ENCODE results near the gene OR2M7. TPM values are rescaled to one million over a fixed set of nuclear protein-coding genes. Genes with fewer than 3 reads are reported as not detected.
"Not testable (repeated sequence)": the region's sequence is repeated elsewhere in the genome, so short reads cannot be mapped to it uniquely, and the experiment has no call there.

The OR2M7 gene
- polyA plus RNA-seq, 1 donor (not counting 4 experiments of a cell fraction or from before 2014, with no cell fraction given): not detected

DNA sequence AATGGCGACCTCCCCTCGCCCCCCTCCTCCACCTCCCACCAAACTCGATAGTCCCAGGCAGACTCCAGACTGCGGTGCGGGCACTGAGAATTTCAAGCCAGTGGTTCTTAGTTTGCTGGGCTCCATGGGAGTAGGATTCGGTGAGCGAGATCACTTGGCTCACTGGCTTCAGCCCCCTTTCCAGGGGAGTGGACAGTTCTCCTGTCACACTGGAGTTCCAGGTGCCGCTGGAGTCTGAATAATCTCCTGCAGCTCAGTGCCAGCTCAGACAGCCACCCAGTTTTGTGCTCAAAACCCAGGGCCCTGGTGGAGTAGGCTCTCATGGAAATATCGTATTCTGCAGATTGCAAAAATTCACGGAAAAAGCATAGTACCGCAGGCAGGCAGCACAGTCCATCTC lies 7.6 kb downstream of the OR2M7 start:
- dilution Hi-C loops (cut with MboI; ENCODE audit: extremely low pct_ligation_motif_present, low sequenced_read_pairs): no loop called here
- TF ChIP-seq EZH2 (IDR thresholded peaks at IDR 0.05; ENCODE audit: low read length): no peak
- TF ChIP-seq CTCF (optimal IDR thresholded peaks at IDR 0.05 in 1 of 3, IDR thresholded peaks at IDR 0.05 in 1 of 3, conservative IDR thresholded peaks at IDR 0.05 in 1 of 3; ENCODE audit: extremely low read depth in 1 of 3, insufficient read depth in 2 of 3, low read length in 3 of 3): no peak
- no peak overlapping the region for H3K4me2 ChIP-seq (ENCODE audit: control insufficient read depth, extremely low read depth, insufficient read depth, low read depth, low read length)
- H3K4me3 ChIP-seq (ENCODE audit: control insufficient read depth in 2 of 3, extremely low read depth in 1 of 3, insufficient read depth in 2 of 3, low read depth in 1 of 3, low read length in 3 of 3): no peak overlapping the region
- H3K79me2 ChIP-seq (ENCODE audit: control insufficient read depth, insufficient read depth, low read length): no peaks in the 10 kb centered on the region
- H3K9me3 ChIP-seq (ENCODE audit: control insufficient read depth, low read depth, low read length): peaks cover 2% of the 10 kb centered on the region
- no peak overlapping the region for H3K9ac ChIP-seq (ENCODE audit: control insufficient read depth, extremely low read depth, insufficient read depth, low read length)
- H3K27me3 ChIP-seq (ENCODE audit: control insufficient read depth, extremely low read depth, insufficient read depth, low read length): no peaks in the 10 kb centered on the region
- no peaks in the 10 kb centered on the region for H4K20me1 ChIP-seq (ENCODE audit: control insufficient read depth, extremely low read depth, insufficient read depth, low read length)
- FAIRE-seq (no peak), DNase-seq (ENCODE audit: low read depth, low spot score) (no peak)
- H3K27ac ChIP-seq (ENCODE audit: control insufficient read depth, insufficient read depth, low read length): no peak overlapping the region
- no peaks in the 10 kb centered on the region for H3K36me3 ChIP-seq (ENCODE audit: control insufficient read depth in 2 of 2, extremely low read depth in 1 of 2, insufficient read depth in 2 of 2, low read length in 2 of 2)
- H3K9me1 ChIP-seq (ENCODE audit: control insufficient read depth, extremely low read depth, insufficient read depth, low read length): no peaks in the 10 kb centered on the region
- no peak overlapping the region for H2AFZ ChIP-seq (ENCODE audit: control insufficient read depth, low read length)
- H3K4me1 ChIP-seq (ENCODE audit: control insufficient read depth, extremely low read depth, insufficient read depth, low read length): no peaks in the 10 kb centered on the region

GRCh38 chr1:248306740-248307139 lies 17.6 kb downstream of the OR2M7 start:
- dilution Hi-C loops (cut with MboI; ENCODE audit: extremely low pct_ligation_motif_present, low sequenced_read_pairs); H3K4me3 ChIP-seq (ENCODE audit: control insufficient read depth in 2 of 3, extremely low read depth in 1 of 3, insufficient read depth in 2 of 3, low read depth in 1 of 3, low read length in 3 of 3); DNase-seq (ENCODE audit: low read depth, low spot score); FAIRE-seq; H3K9me1 ChIP-seq (ENCODE audit: control insufficient read depth, extremely low read depth, insufficient read depth, low read length); H3K4me2 ChIP-seq (ENCODE audit: control insufficient read depth, extremely low read depth, insufficient read depth, low read depth, low read length); H4K20me1 ChIP-seq (ENCODE audit: control insufficient read depth, extremely low read depth, insufficient read depth, low read length); H3K27me3 ChIP-seq (ENCODE audit: control insufficient read depth, extremely low read depth, insufficient read depth, low read length); H3K36me3 ChIP-seq (ENCODE audit: control insufficient read depth in 2 of 2, extremely low read depth in 1 of 2, insufficient read depth in 2 of 2, low read length in 2 of 2); H3K79me2 ChIP-seq (ENCODE audit: control insufficient read depth, insufficient read depth, low read length); H2AFZ ChIP-seq (ENCODE audit: control insufficient read depth, low read length); H3K9me3 ChIP-seq (ENCODE audit: control insufficient read depth, low read depth, low read length); H3K4me1 ChIP-seq (ENCODE audit: control insufficient read depth, extremely low read depth, insufficient read depth, low read length); H3K27ac ChIP-seq (ENCODE audit: control insufficient read depth, insufficient read depth, low read length); H3K9ac ChIP-seq (ENCODE audit: control insufficient read depth, extremely low read depth, insufficient read depth, low read length): not testable (repeated sequence)

- no peaks in the 10 kb centered on the region for H3K4me1 ChIP-seq (ENCODE audit: control insufficient read depth, extremely low read depth, insufficient read depth, low read length)
- H3K79me2 ChIP-seq (ENCODE audit: control insufficient read depth, insufficient read depth, low read length): no peaks in the 10 kb centered on the region
- H3K9ac ChIP-seq (ENCODE audit: control insufficient read depth, extremely low read depth, insufficient read depth, low read length): no peak overlapping the region
- H3K4me2 ChIP-seq (ENCODE audit: control insufficient read depth, extremely low read depth, insufficient read depth, low read depth, low read length): no peak overlapping the region
- no peak overlapping the region for H3K4me3 ChIP-seq (ENCODE audit: control insufficient read depth in 2 of 3, extremely low read depth in 1 of 3, insufficient read depth in 2 of 3, low read depth in 1 of 3, low read length in 3 of 3)
- H3K9me1 ChIP-seq (ENCODE audit: control insufficient read depth, extremely low read depth, insufficient read depth, low read length): no peaks in the 10 kb centered on the region
- no peak overlapping the region for H2AFZ ChIP-seq (ENCODE audit: control insufficient read depth, low read length)
- H4K20me1 ChIP-seq (ENCODE audit: control insufficient read depth, extremely low read depth, insufficient read depth, low read length): no peaks in the 10 kb centered on the region
- no peaks in the 10 kb centered on the region for H3K27me3 ChIP-seq (ENCODE audit: control insufficient read depth, extremely low read depth, insufficient read depth, low read length)
- dilution Hi-C loops (cut with MboI; ENCODE audit: extremely low pct_ligation_motif_present, low sequenced_read_pairs): no loop called here
- H3K9me3 ChIP-seq (ENCODE audit: control insufficient read depth, low read depth, low read length): no peaks in the 10 kb centered on the region
- TF ChIP-seq EZH2 (IDR thresholded peaks at IDR 0.05; ENCODE audit: low read length): no peak
- no peak for TF ChIP-seq CTCF (optimal IDR thresholded peaks at IDR 0.05 in 1 of 3, IDR thresholded peaks at IDR 0.05 in 1 of 3, conservative IDR thresholded peaks at IDR 0.05 in 1 of 3; ENCODE audit: extremely low read depth in 1 of 3, insufficient read depth in 2 of 3, low read length in 3 of 3)
- DNase-seq (ENCODE audit: low read depth, low spot score) (no peak), FAIRE-seq (no peak)
- H3K27ac ChIP-seq (ENCODE audit: control insufficient read depth, insufficient read depth, low read length): no peak overlapping the region
- H3K36me3 ChIP-seq (ENCODE audit: control insufficient read depth in 2 of 2, extremely low read depth in 1 of 2, insufficient read depth in 2 of 2, low read length in 2 of 2): no peaks in the 10 kb centered on the region
Observed at GRCh38 chr1:248306103-248306502, 18.3 kb downstream of the OR2M7 start.

GRCh38 chr1:248305672-248306071 lies 18.7 kb downstream of the OR2M7 start:
- H3K36me3 ChIP-seq (ENCODE audit: control insufficient read depth in 2 of 2, extremely low read depth in 1 of 2, insufficient read depth in 2 of 2, low read length in 2 of 2); DNase-seq (ENCODE audit: low read depth, low spot score); H3K9ac ChIP-seq (ENCODE audit: control insufficient read depth, extremely low read depth, insufficient read depth, low read length); FAIRE-seq; H3K27me3 ChIP-seq (ENCODE audit: control insufficient read depth, extremely low read depth, insufficient read depth, low read length); H3K9me1 ChIP-seq (ENCODE audit: control insufficient read depth, extremely low read depth, insufficient read depth, low read length); dilution Hi-C loops (cut with MboI; ENCODE audit: extremely low pct_ligation_motif_present, low sequenced_read_pairs); H3K4me3 ChIP-seq (ENCODE audit: control insufficient read depth in 2 of 3, extremely low read depth in 1 of 3, insufficient read depth in 2 of 3, low read depth in 1 of 3, low read length in 3 of 3); H3K9me3 ChIP-seq (ENCODE audit: control insufficient read depth, low read depth, low read length); H2AFZ ChIP-seq (ENCODE audit: control insufficient read depth, low read length); H3K79me2 ChIP-seq (ENCODE audit: control insufficient read depth, insufficient read depth, low read length); H4K20me1 ChIP-seq (ENCODE audit: control insufficient read depth, extremely low read depth, insufficient read depth, low read length); H3K4me2 ChIP-seq (ENCODE audit: control insufficient read depth, extremely low read depth, insufficient read depth, low read depth, low read length); H3K27ac ChIP-seq (ENCODE audit: control insufficient read depth, insufficient read depth, low read length); H3K4me1 ChIP-seq (ENCODE audit: control insufficient read depth, extremely low read depth, insufficient read depth, low read length): not testable (repeated sequence)
